ENCODE measurements around the gene SSC4D. TPM values are rescaled to one million over a fixed set of nuclear protein-coding genes. Genes with fewer than 3 reads are reported as not detected.

SSC4D gene
- polyA plus RNA-seq, 1 donor from 2014 or later = 2.5 TPM

DNA sequence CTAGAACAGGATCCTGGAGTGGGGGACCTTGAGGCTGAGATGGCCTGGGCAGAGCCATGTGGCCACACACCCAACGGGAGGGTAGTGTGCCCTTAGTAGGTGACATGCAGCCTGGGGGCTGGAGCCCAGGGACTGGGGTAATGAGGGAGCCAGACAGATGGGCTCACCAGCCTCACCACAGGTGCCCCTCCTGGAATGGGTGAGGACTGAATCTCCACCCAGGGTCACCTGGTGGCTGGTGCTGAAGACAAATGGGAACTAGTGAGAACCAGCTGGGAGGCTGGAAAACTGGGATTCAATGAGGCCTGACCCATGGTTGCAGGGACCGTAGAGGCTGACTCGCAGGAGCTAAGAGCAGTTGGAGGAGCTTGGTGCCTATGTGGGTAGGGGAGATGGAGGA, 21.3 kb upstream of the SSC4D start:
- Histone ChIP-seq H3K36me3 (ENCODE audit: insufficient read depth, low read length) (no peaks in the 10 kb centered on the region), H3K4me3 (ENCODE audit: low read length) (no peak overlapping the region), H2AFZ (ENCODE audit: low read depth, low read length) (no peak overlapping the region), H3K27ac (ENCODE audit: low read length) (no peak overlapping the region), H3K9me2 (ENCODE audit: insufficient read depth, low read length) (no peaks in the 10 kb centered on the region), H3K4me2 (ENCODE audit: low read length) (no peak overlapping the region), H3K79me2 (replicated peaks; ENCODE audit: insufficient read depth, low read length) (no peaks in the 10 kb centered on the region), H3K9me3 (ENCODE audit: low read length) (no peaks in the 10 kb centered on the region), H3F3A (ENCODE audit: insufficient read depth, low read length, poor library complexity, severe bottlenecking) (no peaks in the 10 kb centered on the region), H4K20me1 (ENCODE audit: insufficient read depth) (no peaks in the 10 kb centered on the region), H3K27me3 (ENCODE audit: insufficient read depth, low read depth, low read length) (no peaks in the 10 kb centered on the region), H3K9ac (ENCODE audit: low read length) (no peak overlapping the region)
- TF ChIP-seq EP300 (conservative IDR thresholded peaks at IDR 0.05; ENCODE audit: poor library complexity, severe bottlenecking) = no peak
- no peak for TF ChIP-seq MXI1 (conservative IDR thresholded peaks at IDR 0.05; ENCODE audit: poor library complexity, severe bottlenecking)
- no peak for TF ChIP-seq POLR2AphosphoS5 (IDR thresholded peaks at IDR 0.05)
- no peak for TF ChIP-seq TAF1 (IDR thresholded peaks at IDR 0.05; ENCODE audit: low read depth)
- no peak for TF ChIP-seq RAD21 (conservative IDR thresholded peaks at IDR 0.05)
- TF ChIP-seq, protein P1, sequence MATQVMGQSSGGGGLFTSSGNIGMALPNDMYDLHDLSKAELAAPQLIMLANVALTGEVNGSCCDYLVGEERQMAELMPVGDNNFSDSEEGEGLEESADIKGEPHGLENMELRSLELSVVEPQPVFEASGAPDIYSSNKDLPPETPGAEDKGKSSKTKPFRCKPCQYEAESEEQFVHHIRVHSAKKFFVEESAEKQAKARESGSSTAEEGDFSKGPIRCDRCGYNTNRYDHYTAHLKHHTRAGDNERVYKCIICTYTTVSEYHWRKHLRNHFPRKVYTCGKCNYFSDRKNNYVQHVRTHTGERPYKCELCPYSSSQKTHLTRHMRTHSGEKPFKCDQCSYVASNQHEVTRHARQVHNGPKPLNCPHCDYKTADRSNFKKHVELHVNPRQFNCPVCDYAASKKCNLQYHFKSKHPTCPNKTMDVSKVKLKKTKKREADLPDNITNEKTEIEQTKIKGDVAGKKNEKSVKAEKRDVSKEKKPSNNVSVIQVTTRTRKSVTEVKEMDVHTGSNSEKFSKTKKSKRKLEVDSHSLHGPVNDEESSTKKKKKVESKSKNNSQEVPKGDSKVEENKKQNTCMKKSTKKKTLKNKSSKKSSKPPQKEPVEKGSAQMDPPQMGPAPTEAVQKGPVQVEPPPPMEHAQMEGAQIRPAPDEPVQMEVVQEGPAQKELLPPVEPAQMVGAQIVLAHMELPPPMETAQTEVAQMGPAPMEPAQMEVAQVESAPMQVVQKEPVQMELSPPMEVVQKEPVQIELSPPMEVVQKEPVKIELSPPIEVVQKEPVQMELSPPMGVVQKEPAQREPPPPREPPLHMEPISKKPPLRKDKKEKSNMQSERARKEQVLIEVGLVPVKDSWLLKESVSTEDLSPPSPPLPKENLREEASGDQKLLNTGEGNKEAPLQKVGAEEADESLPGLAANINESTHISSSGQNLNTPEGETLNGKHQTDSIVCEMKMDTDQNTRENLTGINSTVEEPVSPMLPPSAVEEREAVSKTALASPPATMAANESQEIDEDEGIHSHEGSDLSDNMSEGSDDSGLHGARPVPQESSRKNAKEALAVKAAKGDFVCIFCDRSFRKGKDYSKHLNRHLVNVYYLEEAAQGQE (IDR thresholded peaks at IDR 0.05; ENCODE audit: borderline replicate concordance) = no peak
- TF ChIP-seq, protein P2, sequence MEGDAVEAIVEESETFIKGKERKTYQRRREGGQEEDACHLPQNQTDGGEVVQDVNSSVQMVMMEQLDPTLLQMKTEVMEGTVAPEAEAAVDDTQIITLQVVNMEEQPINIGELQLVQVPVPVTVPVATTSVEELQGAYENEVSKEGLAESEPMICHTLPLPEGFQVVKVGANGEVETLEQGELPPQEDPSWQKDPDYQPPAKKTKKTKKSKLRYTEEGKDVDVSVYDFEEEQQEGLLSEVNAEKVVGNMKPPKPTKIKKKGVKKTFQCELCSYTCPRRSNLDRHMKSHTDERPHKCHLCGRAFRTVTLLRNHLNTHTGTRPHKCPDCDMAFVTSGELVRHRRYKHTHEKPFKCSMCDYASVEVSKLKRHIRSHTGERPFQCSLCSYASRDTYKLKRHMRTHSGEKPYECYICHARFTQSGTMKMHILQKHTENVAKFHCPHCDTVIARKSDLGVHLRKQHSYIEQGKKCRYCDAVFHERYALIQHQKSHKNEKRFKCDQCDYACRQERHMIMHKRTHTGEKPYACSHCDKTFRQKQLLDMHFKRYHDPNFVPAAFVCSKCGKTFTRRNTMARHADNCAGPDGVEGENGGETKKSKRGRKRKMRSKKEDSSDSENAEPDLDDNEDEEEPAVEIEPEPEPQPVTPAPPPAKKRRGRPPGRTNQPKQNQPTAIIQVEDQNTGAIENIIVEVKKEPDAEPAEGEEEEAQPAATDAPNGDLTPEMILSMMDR (IDR thresholded peaks at IDR 0.05; ENCODE audit: poor library complexity, severe bottlenecking) = no peak
- TF ChIP-seq SMC3 (conservative IDR thresholded peaks at IDR 0.05; ENCODE audit: poor library complexity) = no peak
- TF ChIP-seq EZH2 (IDR thresholded peaks at IDR 0.05; ENCODE audit: borderline replicate concordance, insufficient read depth, low read length, poor library complexity, severe bottlenecking) = no peak

DNA sequence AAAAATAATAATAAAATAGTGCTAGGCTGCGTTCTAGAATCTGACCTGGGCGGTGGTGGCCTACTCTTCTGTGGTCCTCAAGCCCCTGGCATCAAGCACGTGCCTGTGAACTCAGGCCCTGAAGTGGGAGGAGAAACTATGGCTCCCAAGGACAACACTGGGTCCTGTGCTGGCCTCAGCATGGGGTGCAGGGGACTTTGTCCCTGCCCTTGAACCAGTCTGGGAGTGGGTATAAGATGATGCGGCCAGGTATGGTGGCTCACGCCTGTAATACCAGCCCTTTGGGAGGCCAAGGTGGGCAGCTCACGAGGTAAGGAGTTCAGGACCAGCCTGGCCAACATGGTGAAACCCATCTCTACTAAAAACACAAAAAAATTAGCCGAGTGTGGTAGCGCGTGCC, 20.7 kb upstream of the SSC4D start:
- Histone ChIP-seq H3K9ac (ENCODE audit: low read length) (no peak overlapping the region), H3K4me2 (ENCODE audit: low read length) (no peak overlapping the region), H2AFZ (ENCODE audit: low read depth, low read length) (no peak overlapping the region), H3K9me3 (ENCODE audit: low read length) (no peaks in the 10 kb centered on the region), H3K27ac (ENCODE audit: low read length) (no peak overlapping the region), H3K79me2 (replicated peaks; ENCODE audit: insufficient read depth, low read length) (no peaks in the 10 kb centered on the region), H3F3A (ENCODE audit: insufficient read depth, low read length, poor library complexity, severe bottlenecking) (no peaks in the 10 kb centered on the region), H3K36me3 (ENCODE audit: insufficient read depth, low read length) (no peaks in the 10 kb centered on the region), H3K4me3 (ENCODE audit: low read length) (no peak overlapping the region), H3K9me2 (ENCODE audit: insufficient read depth, low read length) (no peaks in the 10 kb centered on the region), H4K20me1 (ENCODE audit: insufficient read depth) (no peaks in the 10 kb centered on the region), H3K27me3 (ENCODE audit: insufficient read depth, low read depth, low read length) (no peaks in the 10 kb centered on the region)
- TF ChIP-seq TAF1 (IDR thresholded peaks at IDR 0.05; ENCODE audit: low read depth) = no peak
- no peak for TF ChIP-seq MXI1 (conservative IDR thresholded peaks at IDR 0.05; ENCODE audit: poor library complexity, severe bottlenecking)
